ENCODE measurements around the gene CHST9. TPM values are rescaled to one million over a fixed set of nuclear protein-coding genes. Genes with fewer than 3 reads are reported as not detected.

CHST9 gene
- total and polyA plus RNA-seq, 2 donors (not counting 3 experiments of a cell fraction or from before 2014, with no cell fraction given), result not detected

- DNase-seq (ENCODE audit: low read depth, low spot score), result no peak
- ChIA-PET CTCF (no interaction called here), POLR2A (no interaction called here)
- no peak overlapping the region for H2AFZ ChIP-seq (ENCODE audit: low read depth, low read length)
- H3K9ac ChIP-seq (replicated peaks; ENCODE audit: extremely low read depth, insufficient read depth, low read length), result no peak overlapping the region
- dilution Hi-C loops (cut with MboI; ENCODE audit: extremely low pct_ligation_motif_present, low sequenced_read_pairs) (no loop called here), intact Hi-C loops (cut with micrococcal nuclease) (no loop called here)
- no peaks in the 10 kb centered on the region for H3K4me1 ChIP-seq (ENCODE audit: control insufficient read depth, extremely low read depth, insufficient read depth, low read length)
- H3K27me3 ChIP-seq (ENCODE audit: control insufficient read depth in 2 of 2, insufficient read depth in 2 of 2, low read length in 2 of 2), result no peaks in the 10 kb centered on the region
- H3K4me2 ChIP-seq (ENCODE audit: insufficient read depth, low read length), result no peak overlapping the region
- H3K36me3 ChIP-seq (ENCODE audit: control insufficient read depth in 2 of 2, extremely low read depth in 1 of 2, insufficient read depth in 2 of 2, low read length in 2 of 2), result no peaks in the 10 kb centered on the region
- H3K9me1 ChIP-seq (replicated peaks; ENCODE audit: control insufficient read depth, extremely low read depth, insufficient read depth, low read length), result no peaks in the 10 kb centered on the region
- FAIRE-seq, result no peak
- H3K27ac ChIP-seq (ENCODE audit: insufficient read depth, low read depth, low read length), result no peak overlapping the region
- no peaks in the 10 kb centered on the region for H3K79me2 ChIP-seq (ENCODE audit: control insufficient read depth, insufficient read depth, low read length)
- no peak for TF ChIP-seq MAX (IDR thresholded peaks at IDR 0.05; ENCODE audit: insufficient read depth, insufficient read length)
- no peak for TF ChIP-seq FOS (IDR thresholded peaks at IDR 0.05; ENCODE audit: borderline replicate concordance, insufficient read depth, low read length)
- TF ChIP-seq POLR2AphosphoS5 (IDR thresholded peaks at IDR 0.05; ENCODE audit: insufficient read depth, low read depth, low read length), result no peak
- no peak for TF ChIP-seq MYC (IDR thresholded peaks at IDR 0.05; ENCODE audit: low read depth, low read length)
- no peak for TF ChIP-seq JUN (IDR thresholded peaks at IDR 0.05; ENCODE audit: borderline replicate concordance, insufficient read depth, insufficient read length, low read depth)
- no peak for TF ChIP-seq GATA2 (IDR thresholded peaks at IDR 0.05; ENCODE audit: insufficient read depth, insufficient read length, low read depth, low read length)
- TF ChIP-seq POLR2A (IDR thresholded peaks at IDR 0.05; ENCODE audit: low read depth, low read length), result no peak
- TF ChIP-seq CTCF (IDR thresholded peaks at IDR 0.05; ENCODE audit: extremely low read depth in 1 of 2, insufficient read depth in 1 of 2, low read depth in 1 of 2, low read length in 2 of 2), result no peak
- no peak for TF ChIP-seq EZH2 (IDR thresholded peaks at IDR 0.05; ENCODE audit: borderline replicate concordance, low read depth, low read length, severe bottlenecking)
- no peaks in the 10 kb centered on the region for H4K20me1 ChIP-seq (replicated peaks; ENCODE audit: control insufficient read depth, extremely low read depth, insufficient read depth, low read length)
- H3K9me3 ChIP-seq (replicated peaks; ENCODE audit: control insufficient read depth, insufficient read depth, low read length), result no peaks in the 10 kb centered on the region
- BruUV-seq (replicated peaks), result no TSS peak
- H3K4me3 ChIP-seq (replicated peaks in 1 of 3; ENCODE audit: insufficient read depth in 1 of 3, low read depth in 1 of 3, low read length in 3 of 3), result no peak overlapping the region
Measured at GRCh38 chr18:26981360-26982082, 203.6 kb downstream of the CHST9 start.

Measured in endothelial cell of umbilical vein (primary cell).